ENCODE data around the gene LONP1. TPM values are rescaled to one million over a fixed set of nuclear protein-coding genes. Genes with fewer than 3 reads are reported as not detected.

Gene LONP1
- polyA plus RNA-seq, 1 donor from 2014 or later = 43.1 TPM

DNA sequence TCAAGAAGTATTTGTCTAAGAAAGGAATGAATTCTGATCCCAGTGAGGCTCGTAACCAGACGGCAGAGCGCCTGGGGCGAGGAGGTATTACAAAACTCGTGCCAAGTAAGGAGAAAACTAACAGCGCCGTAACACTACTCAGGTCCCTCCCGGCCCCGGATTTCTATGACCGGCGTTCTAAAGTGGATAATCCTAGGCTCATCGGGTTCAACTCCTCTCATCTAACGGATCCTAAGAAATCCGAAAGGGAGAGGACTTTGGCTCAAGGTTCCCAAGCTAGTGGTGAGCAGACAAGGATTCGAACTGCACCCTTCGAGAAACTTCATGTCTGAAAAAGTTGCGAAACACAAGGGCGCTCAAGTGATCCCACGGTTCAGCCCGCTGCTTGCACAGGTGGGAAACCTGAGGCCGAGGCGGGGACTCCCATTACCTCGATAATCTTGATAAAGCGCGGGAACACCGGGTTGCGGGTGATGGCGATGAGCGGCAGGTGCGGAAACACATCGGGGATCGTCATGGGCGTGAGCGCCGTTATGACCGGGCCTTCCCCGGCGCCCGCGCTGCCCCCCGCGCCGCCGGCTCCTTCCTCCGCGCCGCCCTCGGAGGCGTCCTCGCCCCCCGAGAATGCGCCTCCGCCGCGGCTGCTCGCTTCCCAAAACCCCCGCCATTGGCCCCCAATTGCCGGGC lies 529 bp downstream of the LONP1 start:
- TF ChIP-seq TAF1 (IDR thresholded peaks at IDR 0.05; ENCODE audit: low read depth) = no peak
- TF ChIP-seq, protein P1, sequence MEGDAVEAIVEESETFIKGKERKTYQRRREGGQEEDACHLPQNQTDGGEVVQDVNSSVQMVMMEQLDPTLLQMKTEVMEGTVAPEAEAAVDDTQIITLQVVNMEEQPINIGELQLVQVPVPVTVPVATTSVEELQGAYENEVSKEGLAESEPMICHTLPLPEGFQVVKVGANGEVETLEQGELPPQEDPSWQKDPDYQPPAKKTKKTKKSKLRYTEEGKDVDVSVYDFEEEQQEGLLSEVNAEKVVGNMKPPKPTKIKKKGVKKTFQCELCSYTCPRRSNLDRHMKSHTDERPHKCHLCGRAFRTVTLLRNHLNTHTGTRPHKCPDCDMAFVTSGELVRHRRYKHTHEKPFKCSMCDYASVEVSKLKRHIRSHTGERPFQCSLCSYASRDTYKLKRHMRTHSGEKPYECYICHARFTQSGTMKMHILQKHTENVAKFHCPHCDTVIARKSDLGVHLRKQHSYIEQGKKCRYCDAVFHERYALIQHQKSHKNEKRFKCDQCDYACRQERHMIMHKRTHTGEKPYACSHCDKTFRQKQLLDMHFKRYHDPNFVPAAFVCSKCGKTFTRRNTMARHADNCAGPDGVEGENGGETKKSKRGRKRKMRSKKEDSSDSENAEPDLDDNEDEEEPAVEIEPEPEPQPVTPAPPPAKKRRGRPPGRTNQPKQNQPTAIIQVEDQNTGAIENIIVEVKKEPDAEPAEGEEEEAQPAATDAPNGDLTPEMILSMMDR (IDR thresholded peaks at IDR 0.05; ENCODE audit: poor library complexity, severe bottlenecking) = no peak
- no peak for TF ChIP-seq SMC3 (conservative IDR thresholded peaks at IDR 0.05; ENCODE audit: poor library complexity)
- TF ChIP-seq, protein P2, sequence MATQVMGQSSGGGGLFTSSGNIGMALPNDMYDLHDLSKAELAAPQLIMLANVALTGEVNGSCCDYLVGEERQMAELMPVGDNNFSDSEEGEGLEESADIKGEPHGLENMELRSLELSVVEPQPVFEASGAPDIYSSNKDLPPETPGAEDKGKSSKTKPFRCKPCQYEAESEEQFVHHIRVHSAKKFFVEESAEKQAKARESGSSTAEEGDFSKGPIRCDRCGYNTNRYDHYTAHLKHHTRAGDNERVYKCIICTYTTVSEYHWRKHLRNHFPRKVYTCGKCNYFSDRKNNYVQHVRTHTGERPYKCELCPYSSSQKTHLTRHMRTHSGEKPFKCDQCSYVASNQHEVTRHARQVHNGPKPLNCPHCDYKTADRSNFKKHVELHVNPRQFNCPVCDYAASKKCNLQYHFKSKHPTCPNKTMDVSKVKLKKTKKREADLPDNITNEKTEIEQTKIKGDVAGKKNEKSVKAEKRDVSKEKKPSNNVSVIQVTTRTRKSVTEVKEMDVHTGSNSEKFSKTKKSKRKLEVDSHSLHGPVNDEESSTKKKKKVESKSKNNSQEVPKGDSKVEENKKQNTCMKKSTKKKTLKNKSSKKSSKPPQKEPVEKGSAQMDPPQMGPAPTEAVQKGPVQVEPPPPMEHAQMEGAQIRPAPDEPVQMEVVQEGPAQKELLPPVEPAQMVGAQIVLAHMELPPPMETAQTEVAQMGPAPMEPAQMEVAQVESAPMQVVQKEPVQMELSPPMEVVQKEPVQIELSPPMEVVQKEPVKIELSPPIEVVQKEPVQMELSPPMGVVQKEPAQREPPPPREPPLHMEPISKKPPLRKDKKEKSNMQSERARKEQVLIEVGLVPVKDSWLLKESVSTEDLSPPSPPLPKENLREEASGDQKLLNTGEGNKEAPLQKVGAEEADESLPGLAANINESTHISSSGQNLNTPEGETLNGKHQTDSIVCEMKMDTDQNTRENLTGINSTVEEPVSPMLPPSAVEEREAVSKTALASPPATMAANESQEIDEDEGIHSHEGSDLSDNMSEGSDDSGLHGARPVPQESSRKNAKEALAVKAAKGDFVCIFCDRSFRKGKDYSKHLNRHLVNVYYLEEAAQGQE (IDR thresholded peaks at IDR 0.05; ENCODE audit: borderline replicate concordance) = no peak
- TF ChIP-seq RAD21 (conservative IDR thresholded peaks at IDR 0.05) = no peak
- Histone ChIP-seq H3K27ac (ENCODE audit: low read length) (peak overlapping the region; percentile 78), H3K9me3 (ENCODE audit: low read length) (no peaks in the 10 kb centered on the region), H4K20me1 (ENCODE audit: insufficient read depth) (no peaks in the 10 kb centered on the region), H2AFZ (ENCODE audit: low read depth, low read length) (peak overlapping the region; percentile 51), H3K4me3 (ENCODE audit: low read length) (peak overlapping the region; percentile 68), H3K9me2 (ENCODE audit: insufficient read depth, low read length) (no peaks in the 10 kb centered on the region), H3K9ac (ENCODE audit: low read length) (peak overlapping the region; percentile 75), H3K36me3 (ENCODE audit: insufficient read depth, low read length) (no peaks in the 10 kb centered on the region), H3K4me2 (ENCODE audit: low read length) (peak overlapping the region; percentile 35), H3K27me3 (ENCODE audit: insufficient read depth, low read depth, low read length) (no peaks in the 10 kb centered on the region), H3K79me2 (replicated peaks; ENCODE audit: insufficient read depth, low read length) (peaks cover 24% of the 10 kb centered on the region), H3F3A (ENCODE audit: insufficient read depth, low read length, poor library complexity, severe bottlenecking) (no peaks in the 10 kb centered on the region)

DNA sequence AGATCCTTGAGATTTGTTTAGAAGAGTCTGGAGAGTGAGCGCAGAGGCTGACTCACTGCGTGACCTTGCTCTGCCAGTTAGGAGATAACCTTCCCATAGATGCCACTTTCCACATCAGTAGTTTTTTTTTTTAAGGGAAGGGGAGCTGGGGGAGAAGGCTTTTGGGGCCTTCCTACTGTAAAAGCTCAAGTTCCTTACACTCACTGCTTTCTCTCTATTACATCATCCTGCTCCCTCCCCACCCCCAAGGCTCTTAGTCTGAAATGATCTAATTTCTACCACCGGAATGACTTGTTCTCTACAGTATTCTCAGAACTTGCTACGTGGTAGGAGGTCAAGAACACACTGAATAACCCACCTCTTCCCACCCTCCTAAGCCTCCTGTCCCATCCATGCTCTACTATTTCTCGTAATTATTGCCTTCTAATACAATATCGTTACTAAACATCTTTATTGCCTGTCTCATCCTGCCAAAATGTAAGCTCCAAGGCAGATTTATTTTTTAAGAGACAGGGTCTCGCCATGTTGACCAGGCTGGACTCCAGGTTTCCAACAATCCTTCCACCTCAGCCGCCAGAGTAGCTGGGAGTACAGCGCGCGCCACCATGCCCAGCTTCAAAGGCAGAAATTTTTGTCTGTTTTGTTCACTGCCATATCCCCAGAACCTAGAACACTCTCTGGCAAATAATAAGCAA lies 1.2 kb downstream of the LONP1 start:
- Histone ChIP-seq H3K4me3 (ENCODE audit: low read length) (peak overlapping the region; percentile 68), H2AFZ (ENCODE audit: low read depth, low read length) (no peak overlapping the region), H3K36me3 (ENCODE audit: insufficient read depth, low read length) (no peaks in the 10 kb centered on the region), H3K27me3 (ENCODE audit: insufficient read depth, low read depth, low read length) (no peaks in the 10 kb centered on the region), H3K4me2 (ENCODE audit: low read length) (peak overlapping the region; percentile 35), H3K27ac (ENCODE audit: low read length) (no peak overlapping the region), H3K9ac (ENCODE audit: low read length) (peak overlapping the region; percentile 75), H3K9me2 (ENCODE audit: insufficient read depth, low read length) (no peaks in the 10 kb centered on the region), H3K79me2 (replicated peaks; ENCODE audit: insufficient read depth, low read length) (peaks cover 24% of the 10 kb centered on the region), H3K9me3 (ENCODE audit: low read length) (no peaks in the 10 kb centered on the region), H4K20me1 (ENCODE audit: insufficient read depth) (no peaks in the 10 kb centered on the region), H3F3A (ENCODE audit: insufficient read depth, low read length, poor library complexity, severe bottlenecking) (no peaks in the 10 kb centered on the region)
- TF ChIP-seq EZH2 (IDR thresholded peaks at IDR 0.05; ENCODE audit: borderline replicate concordance, insufficient read depth, low read length, poor library complexity, severe bottlenecking) (no peak), TAF1 (IDR thresholded peaks at IDR 0.05; ENCODE audit: low read depth) (no peak), RAD21 (conservative IDR thresholded peaks at IDR 0.05) (no peak), POLR2AphosphoS5 (IDR thresholded peaks at IDR 0.05) (no peak), EP300 (conservative IDR thresholded peaks at IDR 0.05; ENCODE audit: poor library complexity, severe bottlenecking) (no peak), MXI1 (conservative IDR thresholded peaks at IDR 0.05; ENCODE audit: poor library complexity, severe bottlenecking) (no peak), SMC3 (conservative IDR thresholded peaks at IDR 0.05; ENCODE audit: poor library complexity) (no peak)
- TF ChIP-seq, protein P1 (IDR thresholded peaks at IDR 0.05; ENCODE audit: poor library complexity, severe bottlenecking) = no peak
- TF ChIP-seq, protein P2 (IDR thresholded peaks at IDR 0.05; ENCODE audit: borderline replicate concordance) = no peak
